PFSK-1 (cell line): ENCODE data around the gene YWHAQ.

ENCODE experiments used
- POLR2AphosphoS5 ChIP-seq: IDR thresholded peaks from 2 replicates; pipeline ENCODE4 v1.6.1; 2012; ENCODE audit warnings: low read depth, mild to moderate bottlenecking, control low read depth, low read length, moderate library complexity
- TAF1 ChIP-seq: IDR thresholded peaks from 2 replicates; pipeline ENCODE4 v1.6.1; 2012; ENCODE audit warnings: low read length, control low read depth, borderline replicate concordance; ENCODE audit not compliant: insufficient read depth

DNA sequence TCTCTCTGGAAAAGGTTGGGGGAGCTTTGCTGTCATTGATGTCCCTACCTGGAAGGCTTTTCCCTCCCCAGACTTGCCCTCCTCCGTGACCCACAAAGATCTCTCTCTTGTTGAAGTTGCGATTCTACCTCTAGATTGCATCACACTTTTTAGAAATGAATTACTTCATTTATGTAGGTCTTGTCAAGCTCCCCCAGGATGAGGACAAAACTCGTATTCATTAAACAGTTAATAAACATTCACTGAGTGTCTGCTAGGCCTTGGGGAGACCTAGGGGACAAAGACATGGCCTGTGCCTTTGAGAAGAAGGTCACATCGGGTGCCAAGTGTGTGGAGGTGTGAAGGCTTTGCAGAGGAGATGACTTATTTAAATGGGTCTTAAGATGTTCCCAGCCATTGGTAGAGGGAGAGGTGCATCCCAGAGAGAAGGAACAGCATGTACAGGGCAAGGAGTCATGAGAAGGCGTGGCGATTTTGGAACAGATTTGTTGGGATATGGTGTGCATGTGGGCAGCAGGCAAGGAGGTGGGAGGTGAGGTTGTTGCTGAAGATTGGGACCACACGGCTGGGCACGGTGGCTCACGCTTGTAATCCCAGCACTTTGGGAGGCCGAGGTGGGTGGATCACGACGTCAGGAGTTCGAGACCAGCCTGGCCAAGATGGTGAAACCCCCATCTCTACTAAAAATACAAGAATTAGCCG, 9.8 kb upstream of the YWHAQ start:
- TF ChIP-seq POLR2AphosphoS5 (no peak), TAF1 (no peak)
